ENCODE measurements around the gene U2AF2.

- TF ChIP-seq CTCF (optimal IDR thresholded peaks at IDR 0.05 in 1 of 3, IDR thresholded peaks at IDR 0.05 in 1 of 3, conservative IDR thresholded peaks at IDR 0.05 in 1 of 3; ENCODE audit: extremely low read depth in 1 of 3, insufficient read depth in 2 of 3, low read length in 3 of 3): no peak
- no peak for TF ChIP-seq EZH2 (IDR thresholded peaks at IDR 0.05; ENCODE audit: low read length)
These were observed 39.1 kb upstream of the U2AF2 start for GRCh38 chr19:55615543-55616394.

Measured in keratinocyte (primary cell).